ENCODE measurements around the gene SAMD1. TPM values are rescaled to one million over a fixed set of nuclear protein-coding genes. Genes with fewer than 3 reads are reported as not detected.

Gene SAMD1
- total and polyA plus RNA-seq, 2 of the 13 experiments (the other 11 are each of a cell fraction or from before 2014, with no cell fraction given) = 17.5 to 45.0 TPM

DNA sequence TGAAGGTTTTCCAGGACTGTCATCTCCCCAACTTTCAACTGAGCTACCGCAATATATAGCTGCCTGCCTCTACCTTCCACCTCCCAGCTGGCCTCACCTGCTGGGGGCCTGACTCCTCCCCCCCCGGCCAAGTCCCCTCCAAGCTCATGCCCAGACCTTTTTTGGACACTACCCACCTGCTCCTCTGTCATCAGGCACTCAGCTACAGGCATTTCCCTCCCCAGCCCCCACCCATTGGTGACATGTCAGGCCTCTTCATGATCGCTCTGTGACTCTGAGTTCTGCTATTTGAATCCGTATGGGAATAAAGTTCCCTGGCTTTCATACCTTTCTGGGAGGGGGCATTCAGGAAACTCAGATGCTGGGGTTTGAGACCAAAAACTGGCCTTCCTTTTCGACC is 25.2 kb upstream of the SAMD1 start:
- Histone ChIP-seq H3K79me2 (ENCODE audit: insufficient read depth, low read length) (peaks cover 12% of the 10 kb centered on the region), H3K4me3 (replicated peaks in 1 of 3; ENCODE audit: insufficient read depth in 1 of 3, low read depth in 2 of 3, low read length in 3 of 3) (peak overlapping the region in 2 of 3 experiments; percentile 86 to 89; a peak in 2 of 6 replicates), H4K20me1 (ENCODE audit: insufficient read depth, low read length) (no peaks in the 10 kb centered on the region), H3K9me3 (ENCODE audit: low read length) (no peaks in the 10 kb centered on the region), H3K27ac (ENCODE audit: extremely low read length, insufficient read depth, low read length) (no peak overlapping the region), H3K36me3 (replicated peaks in 1 of 2; ENCODE audit: control insufficient read depth in 1 of 2, insufficient read depth in 2 of 2, low read length in 2 of 2) (no peaks in the 10 kb centered on the region), H3K27me3 (ENCODE audit: control insufficient read depth in 1 of 2, insufficient read depth in 2 of 2, low read length in 2 of 2) (no peaks in the 10 kb centered on the region; a peak in 1 of 5 replicates), H2AFZ (ENCODE audit: low read length) (no peak overlapping the region), H3K9ac (ENCODE audit: insufficient read depth, low read depth, low read length) (peak overlapping the region; percentile 79; the same call in 1 of the 2 replicates), H3K4me1 (ENCODE audit: insufficient read depth, low read length) (peaks cover 74% of the 10 kb centered on the region), H3K4me2 (ENCODE audit: low read depth, low read length) (peak overlapping the region; percentile 89)
- TF ChIP-seq ZNF432 (CRISPR knock-in tag; IDR thresholded peaks at IDR 0.05; ENCODE audit: borderline replicate concordance) = no peak
- TF ChIP-seq, protein P1, sequence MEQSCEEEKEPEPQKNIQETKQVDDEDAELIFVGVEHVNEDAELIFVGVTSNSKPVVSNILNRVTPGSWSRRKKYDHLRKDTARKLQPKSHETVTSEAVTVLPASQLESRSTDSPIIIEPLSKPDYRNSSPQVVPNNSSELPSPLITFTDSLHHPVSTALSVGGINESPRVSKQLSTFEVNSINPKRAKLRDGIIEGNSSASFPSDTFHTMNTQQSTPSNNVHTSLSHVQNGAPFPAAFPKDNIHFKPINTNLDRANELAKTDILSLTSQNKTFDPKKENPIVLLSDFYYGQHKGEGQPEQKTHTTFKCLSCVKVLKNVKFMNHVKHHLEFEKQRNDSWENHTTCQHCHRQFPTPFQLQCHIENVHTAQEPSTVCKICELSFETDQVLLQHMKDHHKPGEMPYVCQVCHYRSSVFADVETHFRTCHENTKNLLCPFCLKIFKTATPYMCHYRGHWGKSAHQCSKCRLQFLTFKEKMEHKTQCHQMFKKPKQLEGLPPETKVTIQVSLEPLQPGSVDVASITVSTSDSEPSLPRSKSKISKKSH (CRISPR knock-in tag; IDR thresholded peaks at IDR 0.05; ENCODE audit: borderline replicate concordance) = no peak
- TF ChIP-seq ZNF773 (CRISPR knock-in tag; IDR thresholded peaks at IDR 0.05; ENCODE audit: borderline replicate concordance) = no peak
- TF ChIP-seq, protein P2, sequence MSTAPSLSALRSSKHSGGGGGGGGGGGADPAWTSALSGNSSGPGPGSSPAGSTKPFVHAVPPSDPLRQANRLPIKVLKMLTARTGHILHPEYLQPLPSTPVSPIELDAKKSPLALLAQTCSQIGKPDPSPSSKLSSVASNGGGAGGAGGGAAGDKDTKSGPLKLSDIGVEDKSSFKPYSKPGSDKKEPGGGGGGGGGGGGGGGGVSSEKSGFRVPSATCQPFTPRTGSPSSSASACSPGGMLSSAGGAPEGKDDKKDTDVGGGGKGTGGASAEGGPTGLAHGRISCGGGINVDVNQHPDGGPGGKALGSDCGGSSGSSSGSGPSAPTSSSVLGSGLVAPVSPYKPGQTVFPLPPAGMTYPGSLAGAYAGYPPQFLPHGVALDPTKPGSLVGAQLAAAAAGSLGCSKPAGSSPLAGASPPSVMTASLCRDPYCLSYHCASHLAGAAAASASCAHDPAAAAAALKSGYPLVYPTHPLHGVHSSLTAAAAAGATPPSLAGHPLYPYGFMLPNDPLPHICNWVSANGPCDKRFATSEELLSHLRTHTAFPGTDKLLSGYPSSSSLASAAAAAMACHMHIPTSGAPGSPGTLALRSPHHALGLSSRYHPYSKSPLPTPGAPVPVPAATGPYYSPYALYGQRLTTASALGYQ (CRISPR knock-in tag; IDR thresholded peaks at IDR 0.05) = no peak
- TF ChIP-seq ZNF224 (CRISPR knock-in tag; IDR thresholded peaks at IDR 0.05) = no peak
- CTCF ChIA-PET (ENCODE audit: low intra/inter-chr PET ratio, low total read pairs) = interaction anchor here (1.1 to 1.6 kb wide), 3 partner anchors 26 to 44 kb away, joined by 3 to 7 read pairs (median 5); no protein-coding TSS in a partner anchor
- intact Hi-C loops (cut with micrococcal nuclease; ENCODE audit: unreplicated experiment) = loop anchor here (5.0 kb wide), 1 partner anchor 33 kb away; no protein-coding TSS in a partner anchor
- in situ Hi-C loops (cut with HindIII; ENCODE audit: extremely low pct_ligation_motif_present, low pct_unique_long_range_greater_than_20kb) = no loop called here
- POLR2A ChIA-PET = no interaction called here
- WGBS (ENCODE audit: low lambda C conversion rate) = 88% methylated on average over 5 of the region's 5 CpGs
- FAIRE-seq (no peak), ATAC-seq (no peak), DNase-seq (ENCODE audit: low spot score) (no peak)
- no TSS peak for BruUV-seq (replicated peaks)
